22Rv1 (cell line): ENCODE results near the gene UBALD2.

Experiments used
- ZFX ChIP-seq: fragments of 450-650 bp; IDR thresholded peaks from 2 replicates; pipeline ENCODE4 v1.6.1; 2017; ENCODE audit warnings: antibody characterized with exemption, borderline replicate concordance
- TF ChIP-seq, protein P1 (sequence below): fragments of 450-650 bp; IDR thresholded peaks from 2 replicates; pipeline ENCODE4 v1.5.1; 2017; ENCODE audit warnings: mild to moderate bottlenecking

DNA sequence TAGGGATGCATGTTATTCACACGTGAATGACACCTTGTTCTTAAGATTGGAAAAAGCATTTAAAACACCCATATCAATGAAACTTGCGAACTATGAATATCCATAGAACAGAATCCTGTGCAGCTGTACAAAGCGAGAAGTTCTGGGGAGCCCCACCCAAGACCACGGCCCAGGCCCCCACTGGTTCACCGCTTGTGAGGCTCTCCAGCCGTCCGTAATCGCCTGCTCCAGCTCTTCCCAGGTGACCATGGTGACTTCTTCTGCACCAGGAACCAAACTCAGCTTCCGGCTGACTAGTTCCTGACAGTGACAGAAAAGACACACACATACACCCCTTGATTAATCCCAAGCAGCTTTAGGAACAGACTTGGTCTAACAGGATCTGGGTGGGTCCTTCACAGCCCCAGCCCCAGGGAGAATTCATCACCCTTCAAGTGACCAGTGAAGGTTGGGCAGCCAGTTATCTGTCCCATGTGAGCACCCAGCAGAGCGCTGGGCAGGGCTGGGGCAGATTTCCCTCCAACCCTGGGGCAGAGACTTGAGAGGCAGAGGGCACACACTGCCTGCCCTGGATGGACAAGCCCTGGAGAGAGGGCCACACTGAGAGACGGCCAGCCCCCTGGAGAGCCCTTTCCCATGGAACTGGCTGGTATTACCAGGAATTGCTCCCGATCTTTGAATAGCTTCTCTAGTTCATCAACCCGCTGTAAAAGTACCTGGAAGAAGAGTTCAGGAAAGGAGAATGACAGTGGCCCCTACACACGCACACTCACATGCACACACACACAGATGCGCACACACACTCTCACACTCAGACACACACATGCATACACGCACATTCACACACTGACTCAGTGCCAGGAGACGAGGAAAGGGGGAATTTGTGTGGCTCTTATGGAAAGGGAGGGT, 39.3 kb downstream of the UBALD2 start:
- TF ChIP-seq, protein P1, sequence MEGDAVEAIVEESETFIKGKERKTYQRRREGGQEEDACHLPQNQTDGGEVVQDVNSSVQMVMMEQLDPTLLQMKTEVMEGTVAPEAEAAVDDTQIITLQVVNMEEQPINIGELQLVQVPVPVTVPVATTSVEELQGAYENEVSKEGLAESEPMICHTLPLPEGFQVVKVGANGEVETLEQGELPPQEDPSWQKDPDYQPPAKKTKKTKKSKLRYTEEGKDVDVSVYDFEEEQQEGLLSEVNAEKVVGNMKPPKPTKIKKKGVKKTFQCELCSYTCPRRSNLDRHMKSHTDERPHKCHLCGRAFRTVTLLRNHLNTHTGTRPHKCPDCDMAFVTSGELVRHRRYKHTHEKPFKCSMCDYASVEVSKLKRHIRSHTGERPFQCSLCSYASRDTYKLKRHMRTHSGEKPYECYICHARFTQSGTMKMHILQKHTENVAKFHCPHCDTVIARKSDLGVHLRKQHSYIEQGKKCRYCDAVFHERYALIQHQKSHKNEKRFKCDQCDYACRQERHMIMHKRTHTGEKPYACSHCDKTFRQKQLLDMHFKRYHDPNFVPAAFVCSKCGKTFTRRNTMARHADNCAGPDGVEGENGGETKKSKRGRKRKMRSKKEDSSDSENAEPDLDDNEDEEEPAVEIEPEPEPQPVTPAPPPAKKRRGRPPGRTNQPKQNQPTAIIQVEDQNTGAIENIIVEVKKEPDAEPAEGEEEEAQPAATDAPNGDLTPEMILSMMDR = no peak
- no peak for TF ChIP-seq ZFX
